Prostate gland (tissue), 2 donors: ENCODE measurements around the gene CACNA1I. TPM values are rescaled to one million over a fixed set of nuclear protein-coding genes. Genes with fewer than 3 reads are reported as not detected.

Experiments
- DNase-seq: peaks from one replicate; pipeline ENCODE4 v3.0.0-alpha.2; 2019; ENCODE audit warnings: low spot score
- H3K27ac ChIP-seq, 2 donors: fragments of 200-600 bp; sonication (generic); 2 replicates each; pipeline ENCODE4 v1.5.1; 2017 to 2019
- H3K27me3 ChIP-seq: fragments of 200-600 bp; sonication (generic); replicated peaks from 2 replicates; pipeline ENCODE4 v1.5.1; 2019; ENCODE audit not compliant: insufficient read depth
- H3K36me3 ChIP-seq, 2 donors: fragments of 200-600 bp; sonication (generic); 1 replicate in 1 of 2; 2 replicates in 1 of 2; pipeline versions ENCODE4 v1.5.1 to v1.8.1; 2017 to 2019
- H3K4me1 ChIP-seq: fragments of 200-600 bp; sonication (generic); replicated peaks from 2 replicates; pipeline ENCODE4 v1.5.1; 2019
- H3K4me3 ChIP-seq, 2 donors: fragments of 200-600 bp; sonication (generic); 2 replicates each; pipeline ENCODE4 v1.5.1; 2017 to 2019
- H3K9me3 ChIP-seq: fragments of 200-600 bp; sonication (generic); 2 replicates; pipeline ENCODE4 v1.5.1; 2017
- POLR2A ChIP-seq: fragments of 450-650 bp; IDR thresholded peaks from one replicate; pipeline ENCODE4 v1.6.1; 2016; ENCODE audit warnings: antibody characterized with exemption, mild to moderate bottlenecking
- POLR2AphosphoS5 ChIP-seq: sonication (generic); formaldehyde crosslinking; IDR thresholded peaks from one replicate; pipeline ENCODE4 v1.6.1; 2017; ENCODE audit warnings: antibody characterized with exemption
- WGBS: methylation state at CpG from one replicate; pipeline ENCODE4 v1.1.5; 2018; 5-methylcytosine and 5-hydroxymethylcytosine counted together
- intact Hi-C: fragments of 100-400 bp; cut with DNase I; formaldehyde crosslinking; loops from one replicate; pipeline ENCODE4 v1.14.2; 2022
- total RNA-seq, 2 donors: library from RNA; depleted of rRNA; stranded (reverse); fragments of >200 nt; gene quantifications; one replicate each; pipeline ENCODE4 v1.1.0, GENCODE V29; 2016
- TF ChIP-seq, protein P1 (sequence below), 4 experiments: fragments of 200-600 bp in 2 of 4; fragments of 450-650 bp in 2 of 4; sonication (generic) in 2 of 4; IDR thresholded peaks; 1 replicate in 3 of 4; 2 replicates in 1 of 4; pipeline ENCODE4 v1.5.1; 2016 to 2019; ENCODE audit warnings: antibody characterized with exemption in 4 of 4, mild to moderate bottlenecking in 2 of 4, moderate library complexity in 2 of 4

CACNA1I gene
- total RNA-seq, 2 donors from 2014 or later = 0.05 to 0.68 TPM

DNA sequence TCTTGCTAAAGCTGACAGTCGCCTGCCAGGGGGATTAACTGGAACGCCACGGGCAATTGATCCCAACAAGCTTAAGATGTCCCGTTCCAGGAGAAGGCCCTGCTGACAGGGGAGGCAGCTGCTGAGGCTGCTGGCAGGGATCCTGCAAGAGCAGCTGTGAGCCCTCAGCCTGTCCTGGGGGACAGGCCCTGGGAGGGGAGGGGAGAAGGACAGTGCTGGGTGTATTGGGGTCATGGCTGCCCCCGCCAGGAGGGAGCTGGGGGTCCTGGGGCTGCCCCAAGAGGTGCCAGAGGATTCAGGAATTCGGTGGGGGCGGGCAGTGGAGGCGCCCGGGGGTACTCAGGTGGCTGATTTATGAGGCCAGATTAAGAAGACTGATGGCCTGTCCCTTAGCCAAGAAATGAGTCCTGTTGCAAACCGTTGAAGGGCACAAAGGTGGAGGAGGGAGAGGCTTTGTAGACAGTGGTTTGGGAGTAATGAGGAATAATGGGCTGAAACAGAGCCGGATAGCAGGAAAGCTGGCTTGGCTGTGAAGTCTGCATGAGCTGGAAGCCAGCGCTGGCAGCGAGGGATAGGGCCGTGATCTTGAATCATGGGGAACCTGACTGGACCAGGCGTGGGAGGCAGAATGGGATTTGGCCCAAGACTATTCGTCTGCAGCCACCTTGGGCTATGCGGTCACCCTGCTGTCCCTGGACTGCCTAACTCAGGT lies 133.5 kb downstream of the CACNA1I start:
- no peaks in the 10 kb centered on the region for H3K4me1 ChIP-seq
- TF ChIP-seq POLR2A = no peak
- TF ChIP-seq, protein P1, sequence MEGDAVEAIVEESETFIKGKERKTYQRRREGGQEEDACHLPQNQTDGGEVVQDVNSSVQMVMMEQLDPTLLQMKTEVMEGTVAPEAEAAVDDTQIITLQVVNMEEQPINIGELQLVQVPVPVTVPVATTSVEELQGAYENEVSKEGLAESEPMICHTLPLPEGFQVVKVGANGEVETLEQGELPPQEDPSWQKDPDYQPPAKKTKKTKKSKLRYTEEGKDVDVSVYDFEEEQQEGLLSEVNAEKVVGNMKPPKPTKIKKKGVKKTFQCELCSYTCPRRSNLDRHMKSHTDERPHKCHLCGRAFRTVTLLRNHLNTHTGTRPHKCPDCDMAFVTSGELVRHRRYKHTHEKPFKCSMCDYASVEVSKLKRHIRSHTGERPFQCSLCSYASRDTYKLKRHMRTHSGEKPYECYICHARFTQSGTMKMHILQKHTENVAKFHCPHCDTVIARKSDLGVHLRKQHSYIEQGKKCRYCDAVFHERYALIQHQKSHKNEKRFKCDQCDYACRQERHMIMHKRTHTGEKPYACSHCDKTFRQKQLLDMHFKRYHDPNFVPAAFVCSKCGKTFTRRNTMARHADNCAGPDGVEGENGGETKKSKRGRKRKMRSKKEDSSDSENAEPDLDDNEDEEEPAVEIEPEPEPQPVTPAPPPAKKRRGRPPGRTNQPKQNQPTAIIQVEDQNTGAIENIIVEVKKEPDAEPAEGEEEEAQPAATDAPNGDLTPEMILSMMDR (IDR thresholded peaks at IDR 0.05) = no peak
- TF ChIP-seq POLR2AphosphoS5 = no peak
- intact Hi-C loops = no loop called here
- DNase-seq = no peak
- H3K36me3 ChIP-seq = no peaks in the 10 kb centered on the region
- H3K9me3 ChIP-seq = no peaks in the 10 kb centered on the region
- WGBS = 20% methylated on average over 17 of the region's 17 CpGs
- H3K27me3 ChIP-seq = no peaks in the 10 kb centered on the region
- no peak overlapping the region for H3K4me3 ChIP-seq
- H3K27ac ChIP-seq = no peak overlapping the region

DNA sequence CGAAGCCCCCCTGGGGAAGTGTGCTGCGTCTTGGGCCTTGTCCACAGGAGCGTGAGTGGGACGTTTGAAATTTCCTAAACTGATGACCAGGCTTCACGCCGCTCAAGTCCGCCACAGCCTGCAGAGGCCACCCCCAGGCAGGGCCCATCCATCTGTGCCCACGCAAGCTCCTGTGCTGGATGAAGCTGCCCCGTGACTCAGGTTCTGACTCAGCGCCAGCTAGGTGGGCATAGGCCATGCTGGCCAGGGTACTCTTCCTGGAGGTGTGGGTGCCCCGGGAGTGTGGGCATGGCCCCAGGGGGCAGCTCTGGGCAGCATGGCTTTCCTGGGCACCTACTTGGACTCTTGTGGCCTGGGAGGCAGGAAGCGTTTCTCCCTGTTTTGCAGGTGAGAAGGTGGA lies 134.8 kb downstream of the CACNA1I start:
- DNase-seq = no peak
- Histone ChIP-seq H3K4me3 (no peak overlapping the region), H3K27me3 (no peaks in the 10 kb centered on the region), H3K27ac (no peak overlapping the region), H3K9me3 (no peaks in the 10 kb centered on the region), H3K36me3 (no peaks in the 10 kb centered on the region), H3K4me1 (no peaks in the 10 kb centered on the region)
- 96% methylated on average over 11 of the region's 12 CpGs for WGBS
- intact Hi-C loops = no loop called here
- TF ChIP-seq POLR2AphosphoS5 (no peak), POLR2A (no peak)
- TF ChIP-seq, protein P1 (IDR thresholded peaks at IDR 0.05) = no peak

DNA sequence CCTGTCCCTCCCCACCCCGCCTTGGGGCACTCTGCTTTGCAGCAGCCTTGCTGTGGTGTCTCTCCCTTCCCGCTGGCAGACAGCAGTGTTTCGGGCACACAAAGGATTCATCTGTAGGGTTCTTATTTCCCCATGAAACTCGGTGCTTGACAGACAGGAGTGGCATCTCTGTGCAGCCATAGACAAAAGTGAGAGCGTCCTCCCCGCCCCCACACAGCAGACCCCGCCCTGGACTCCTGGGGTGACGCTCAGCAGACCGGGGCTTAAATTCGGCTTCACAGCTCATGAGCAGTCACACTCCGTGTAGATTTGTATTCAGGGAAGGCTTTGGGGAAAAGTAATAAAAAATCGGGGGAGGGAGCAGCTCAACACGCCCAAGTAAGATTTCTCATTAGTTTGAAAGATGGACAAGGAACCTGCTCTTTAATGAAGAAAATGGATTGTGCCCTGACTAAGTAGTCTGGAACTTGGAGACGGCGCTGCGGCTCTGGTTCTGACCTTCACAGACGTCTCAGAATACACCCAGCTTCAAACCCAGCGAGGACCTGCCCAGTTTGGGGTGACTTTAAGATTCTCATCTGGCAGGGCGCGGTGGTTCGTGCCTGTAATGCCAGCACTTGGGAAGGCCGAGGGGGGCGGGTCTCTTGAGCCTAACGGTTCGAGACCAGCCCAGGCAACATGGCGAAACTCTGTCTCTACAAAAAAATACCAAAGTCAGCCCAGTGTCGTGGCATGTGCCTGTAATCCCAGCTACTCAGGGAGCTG lies 136.0 kb downstream of the CACNA1I start:
- Histone ChIP-seq H3K4me3 (no peak overlapping the region), H3K9me3 (no peaks in the 10 kb centered on the region), H3K36me3 (no peaks in the 10 kb centered on the region), H3K27me3 (no peaks in the 10 kb centered on the region), H3K4me1 (no peaks in the 10 kb centered on the region), H3K27ac (no peak overlapping the region)
- intact Hi-C loops = no loop called here
- no peak for DNase-seq
- WGBS = 85% methylated on average over 27 of the region's 27 CpGs
- TF ChIP-seq, protein P1 (IDR thresholded peaks at IDR 0.05) = no peak
- no peak for TF ChIP-seq POLR2AphosphoS5
- TF ChIP-seq POLR2A = no peak

DNA sequence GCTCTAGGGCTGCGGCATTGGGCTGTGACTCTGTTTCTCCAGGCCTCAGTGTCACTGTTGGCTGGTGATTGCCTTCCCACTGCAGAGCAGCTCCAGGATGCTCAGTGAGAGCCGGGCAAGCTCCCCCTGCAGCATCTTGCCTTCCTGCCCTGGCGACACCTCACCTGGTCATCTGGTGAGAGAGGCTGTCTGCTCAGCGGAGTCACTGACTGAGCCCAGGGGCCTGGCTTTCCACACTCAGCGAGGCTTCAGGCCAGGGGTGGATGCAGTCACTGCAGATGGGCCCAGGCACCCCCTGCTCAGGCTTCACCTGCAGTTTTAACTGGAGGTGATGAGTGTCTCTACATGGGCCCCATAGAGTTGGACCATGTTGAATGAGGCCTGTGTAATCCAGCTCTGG lies 136.8 kb downstream of the CACNA1I start:
- TF ChIP-seq, protein P1 (IDR thresholded peaks at IDR 0.05) = no peak
- TF ChIP-seq POLR2A (no peak), POLR2AphosphoS5 (no peak)
- Histone ChIP-seq H3K4me3 (no peak overlapping the region), H3K27me3 (no peaks in the 10 kb centered on the region), H3K36me3 (no peaks in the 10 kb centered on the region), H3K27ac (no peak overlapping the region), H3K4me1 (no peaks in the 10 kb centered on the region), H3K9me3 (no peaks in the 10 kb centered on the region)
- intact Hi-C loops = no loop called here
- 94% methylated on average over 5 of the region's 5 CpGs for WGBS
- DNase-seq = no peak
